OCI-LY3 (cell line): ENCODE results near the gene PTPN1.

ENCODE experiments used
- H2AFZ ChIP-seq: fragments of 200-600, 300-600 bp; shearing (Covaris generic); 2 replicates; pipeline ENCODE4 v1.6.0; 2014; ENCODE audit warnings: antibody characterized with exemption, low read depth, low read length
- H3K27ac ChIP-seq: fragments of 200-600, 300-600 bp; sonication (generic); 2 replicates; pipeline ENCODE4 v1.5.1; 2014; ENCODE audit warnings: mild to moderate bottlenecking, low read length, moderate library complexity, mixed read lengths
- H3K27me3 ChIP-seq: fragments of 200-600, 300-600 bp; sonication (generic); 2 replicates; pipeline ENCODE4 v1.6.1; 2014; ENCODE audit warnings: low read depth, low read length, mixed read lengths
- H3K36me3 ChIP-seq: fragments of 200-600, 300-600 bp; sonication (generic); replicated peaks from 2 replicates; pipeline ENCODE3; 2014; ENCODE audit warnings: low read depth, low read length, mixed read lengths
- H3K4me1 ChIP-seq: fragments of 300-600, 200-600 bp; sonication (generic); 2 replicates; pipeline ENCODE4 v1.6.1; 2014; ENCODE audit warnings: low read length, mixed read lengths
- H3K4me2 ChIP-seq: fragments of 200-600, 300-600 bp; sonication (generic); 2 replicates; pipeline ENCODE4 v1.6.1; 2014; ENCODE audit warnings: low read length, mixed read lengths
- H3K4me3 ChIP-seq: fragments of 300-600, 200-600 bp; sonication (generic); 2 replicates; pipeline ENCODE4 v1.5.1; 2014; ENCODE audit warnings: antibody characterized with exemption, mild to moderate bottlenecking, low read length, moderate library complexity
- H3K79me2 ChIP-seq: fragments of 300-600, 200-600 bp; shearing (Covaris generic); 2 replicates; pipeline ENCODE4 v1.6.1; 2014; ENCODE audit warnings: mild to moderate bottlenecking, low read length, mixed read lengths
- H3K9ac ChIP-seq: fragments of 300-600, 200-600 bp; shearing (Covaris generic); 2 replicates; pipeline ENCODE4 v1.6.0; 2014; ENCODE audit warnings: mild to moderate bottlenecking, low read length, moderate library complexity
- H3K9me3 ChIP-seq: fragments of 200-600, 300-600 bp; shearing (Covaris generic); 2 replicates; pipeline ENCODE4 v1.6.1; 2014; ENCODE audit warnings: low read length, mixed read lengths; ENCODE audit not compliant: insufficient read depth
- H4K20me1 ChIP-seq: fragments of 200-600, 300-600 bp; sonication (generic); 2 replicates; pipeline ENCODE4 v1.6.1; 2016; ENCODE audit warnings: low read length, mixed read lengths; ENCODE audit not compliant: insufficient read depth
- CTCF ChIP-seq: fragments of 200-600, 300-600 bp; sonication (generic); IDR thresholded peaks from 2 replicates; pipeline ENCODE4 v1.5.1; 2014; ENCODE audit warnings: antibody characterized with exemption, low read length, low read depth
- EZH2phosphoT487 ChIP-seq: fragments of 200-600 bp; shearing (Covaris generic); IDR thresholded peaks from 2 replicates; pipeline ENCODE4 v1.6.1; 2018; ENCODE audit warnings: antibody characterized with exemption, mixed run types, low read depth

The PTPN1 gene

GRCh38 chr20:50475681-50476292 lies 34.4 kb upstream of the PTPN1 start:
- Histone ChIP-seq H3K36me3 (no peaks in the 10 kb centered on the region), H4K20me1 (no peaks in the 10 kb centered on the region), H3K9ac (no peak overlapping the region), H3K9me3 (no peaks in the 10 kb centered on the region), H3K4me1 (peaks cover 52% of the 10 kb centered on the region), H3K27ac (no peak overlapping the region), H3K79me2 (no peaks in the 10 kb centered on the region), H3K4me2 (peak overlapping the region; percentile 23; the same call in 1 of the 2 replicates), H3K4me3 (no peak overlapping the region), H3K27me3 (peaks cover 3% of the 10 kb centered on the region; the same call in 1 of the 2 replicates), H2AFZ (0 out of 2 replicates have a peak overlapping the region, but pooled peaks have one; percentile 51)
- TF ChIP-seq EZH2phosphoT487 (no peak), CTCF (no peak)

- Histone ChIP-seq H3K9ac (no peak overlapping the region), H3K4me1 (peaks cover 43% of the 10 kb centered on the region), H3K27ac (no peak overlapping the region), H3K27me3 (no peaks in the 10 kb centered on the region), H3K4me3 (no peak overlapping the region), H3K4me2 (peak overlapping the region; percentile 79; the same call in 1 of the 2 replicates), H3K79me2 (no peaks in the 10 kb centered on the region), H2AFZ (no peak overlapping the region), H3K9me3 (no peaks in the 10 kb centered on the region), H4K20me1 (no peaks in the 10 kb centered on the region), H3K36me3 (no peaks in the 10 kb centered on the region)
- TF ChIP-seq CTCF (peak; percentile 23; the same call in 1 of the 2 replicates), EZH2phosphoT487 (no peak)
Measured at GRCh38 chr20:50477239-50477872, 32.8 kb upstream of the PTPN1 start.

GRCh38 chr20:50478162-50478990 lies 31.8 kb upstream of the PTPN1 start:
- peak; percentile 92 for TF ChIP-seq CTCF
- TF ChIP-seq EZH2phosphoT487 = no peak
- H3K27ac ChIP-seq = no peak overlapping the region
- no peaks in the 10 kb centered on the region for H3K36me3 ChIP-seq
- no peaks in the 10 kb centered on the region for H3K79me2 ChIP-seq
- H3K9me3 ChIP-seq = no peaks in the 10 kb centered on the region
- peak overlapping the region; percentile 67 for H2AFZ ChIP-seq
- H3K4me2 ChIP-seq = peak overlapping the region; percentile 79
- H3K4me3 ChIP-seq = peak overlapping the region; percentile 55
- H3K4me1 ChIP-seq = peaks cover 43% of the 10 kb centered on the region
- H4K20me1 ChIP-seq = no peaks in the 10 kb centered on the region
- no peak overlapping the region; the same call in 1 of the 2 replicates for H3K9ac ChIP-seq
- no peaks in the 10 kb centered on the region for H3K27me3 ChIP-seq

- H3K4me2 ChIP-seq = no peak overlapping the region
- H3K4me1 ChIP-seq = peaks cover 40% of the 10 kb centered on the region
- TF ChIP-seq EZH2phosphoT487 (no peak), CTCF (no peak)
- H3K4me3 ChIP-seq = no peak overlapping the region
- H2AFZ ChIP-seq = no peak overlapping the region
- no peaks in the 10 kb centered on the region for H3K79me2 ChIP-seq
- no peaks in the 10 kb centered on the region for H3K27me3 ChIP-seq
- H3K9me3 ChIP-seq = no peaks in the 10 kb centered on the region
- H3K27ac ChIP-seq = no peak overlapping the region
- no peak overlapping the region for H3K9ac ChIP-seq
- no peaks in the 10 kb centered on the region for H4K20me1 ChIP-seq
- H3K36me3 ChIP-seq = no peaks in the 10 kb centered on the region
Measured at GRCh38 chr20:50481741-50482140, 28.4 kb upstream of the PTPN1 start.
